ENCODE results near the gene BRIP1. TPM values are rescaled to one million over a fixed set of nuclear protein-coding genes. Genes with fewer than 3 reads are reported as not detected.

Gene BRIP1
- total and polyA plus RNA-seq, 8 donors: 3.4 to 18.1 (median 12.1) TPM

DNA sequence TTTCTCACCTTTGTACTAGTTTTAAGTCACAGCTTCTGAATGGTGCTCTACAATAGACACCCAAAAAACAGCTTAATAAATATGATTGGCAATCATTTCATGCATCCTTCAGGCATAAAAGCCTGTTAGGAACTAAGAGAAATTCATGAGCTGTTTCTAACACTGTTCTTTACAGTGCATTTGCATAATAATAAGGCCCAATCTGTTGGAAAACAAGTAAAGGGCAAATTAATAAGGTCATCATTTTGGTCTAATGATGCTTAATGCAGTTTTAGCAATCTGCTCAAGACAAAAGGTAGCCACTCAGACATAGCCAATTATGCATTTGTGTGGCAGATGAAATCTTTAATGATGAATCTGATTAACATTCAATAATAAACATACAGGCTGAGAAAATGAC, 216.8 kb downstream of the BRIP1 start:
- intact Hi-C loops (cut with DNase I): no loop called here
- Histone ChIP-seq H3K4me3 (no peak overlapping the region), H3K4me1 (no peaks in the 10 kb centered on the region), H3K9me3 (peaks cover 0 to 11% of the 10 kb centered on the region in 2 donors), H3K27me3 (no peaks in the 10 kb centered on the region), H3K36me3 (no peaks in the 10 kb centered on the region), H3K27ac (no peak overlapping the region)
- TF ChIP-seq, protein P1, sequence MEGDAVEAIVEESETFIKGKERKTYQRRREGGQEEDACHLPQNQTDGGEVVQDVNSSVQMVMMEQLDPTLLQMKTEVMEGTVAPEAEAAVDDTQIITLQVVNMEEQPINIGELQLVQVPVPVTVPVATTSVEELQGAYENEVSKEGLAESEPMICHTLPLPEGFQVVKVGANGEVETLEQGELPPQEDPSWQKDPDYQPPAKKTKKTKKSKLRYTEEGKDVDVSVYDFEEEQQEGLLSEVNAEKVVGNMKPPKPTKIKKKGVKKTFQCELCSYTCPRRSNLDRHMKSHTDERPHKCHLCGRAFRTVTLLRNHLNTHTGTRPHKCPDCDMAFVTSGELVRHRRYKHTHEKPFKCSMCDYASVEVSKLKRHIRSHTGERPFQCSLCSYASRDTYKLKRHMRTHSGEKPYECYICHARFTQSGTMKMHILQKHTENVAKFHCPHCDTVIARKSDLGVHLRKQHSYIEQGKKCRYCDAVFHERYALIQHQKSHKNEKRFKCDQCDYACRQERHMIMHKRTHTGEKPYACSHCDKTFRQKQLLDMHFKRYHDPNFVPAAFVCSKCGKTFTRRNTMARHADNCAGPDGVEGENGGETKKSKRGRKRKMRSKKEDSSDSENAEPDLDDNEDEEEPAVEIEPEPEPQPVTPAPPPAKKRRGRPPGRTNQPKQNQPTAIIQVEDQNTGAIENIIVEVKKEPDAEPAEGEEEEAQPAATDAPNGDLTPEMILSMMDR (IDR thresholded peaks at IDR 0.05): no peak
- DNase-seq (no peak), ATAC-seq (no peak)

DNA sequence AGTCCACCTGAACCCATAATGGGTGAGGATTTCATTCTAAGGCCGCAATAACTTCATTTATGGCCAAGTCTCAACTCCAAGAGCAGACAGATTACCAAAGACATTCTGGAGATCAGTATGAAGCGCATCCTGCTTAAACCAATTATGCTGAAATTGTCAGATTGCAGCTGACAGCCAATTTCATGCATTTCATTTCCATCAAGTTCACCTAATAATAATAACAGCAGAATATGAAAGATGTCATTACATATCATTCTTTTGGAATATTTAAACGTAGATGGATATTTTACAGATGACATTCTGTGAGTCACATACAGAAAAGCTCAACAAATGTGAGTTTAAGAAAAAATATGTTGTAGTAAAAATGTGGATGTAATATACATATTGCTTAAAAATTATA, 217.4 kb downstream of the BRIP1 start:
- ATAC-seq: no peak
- Histone ChIP-seq H3K4me1 (no peaks in the 10 kb centered on the region), H3K27ac (no peak overlapping the region), H3K9me3 (peaks cover 0 to 7% of the 10 kb centered on the region in 2 donors), H3K36me3 (no peaks in the 10 kb centered on the region), H3K27me3 (no peaks in the 10 kb centered on the region), H3K4me3 (no peak overlapping the region)
- DNase-seq: no peak
- TF ChIP-seq, protein P1 (IDR thresholded peaks at IDR 0.05): no peak
- intact Hi-C loops (cut with DNase I): no loop called here

DNA sequence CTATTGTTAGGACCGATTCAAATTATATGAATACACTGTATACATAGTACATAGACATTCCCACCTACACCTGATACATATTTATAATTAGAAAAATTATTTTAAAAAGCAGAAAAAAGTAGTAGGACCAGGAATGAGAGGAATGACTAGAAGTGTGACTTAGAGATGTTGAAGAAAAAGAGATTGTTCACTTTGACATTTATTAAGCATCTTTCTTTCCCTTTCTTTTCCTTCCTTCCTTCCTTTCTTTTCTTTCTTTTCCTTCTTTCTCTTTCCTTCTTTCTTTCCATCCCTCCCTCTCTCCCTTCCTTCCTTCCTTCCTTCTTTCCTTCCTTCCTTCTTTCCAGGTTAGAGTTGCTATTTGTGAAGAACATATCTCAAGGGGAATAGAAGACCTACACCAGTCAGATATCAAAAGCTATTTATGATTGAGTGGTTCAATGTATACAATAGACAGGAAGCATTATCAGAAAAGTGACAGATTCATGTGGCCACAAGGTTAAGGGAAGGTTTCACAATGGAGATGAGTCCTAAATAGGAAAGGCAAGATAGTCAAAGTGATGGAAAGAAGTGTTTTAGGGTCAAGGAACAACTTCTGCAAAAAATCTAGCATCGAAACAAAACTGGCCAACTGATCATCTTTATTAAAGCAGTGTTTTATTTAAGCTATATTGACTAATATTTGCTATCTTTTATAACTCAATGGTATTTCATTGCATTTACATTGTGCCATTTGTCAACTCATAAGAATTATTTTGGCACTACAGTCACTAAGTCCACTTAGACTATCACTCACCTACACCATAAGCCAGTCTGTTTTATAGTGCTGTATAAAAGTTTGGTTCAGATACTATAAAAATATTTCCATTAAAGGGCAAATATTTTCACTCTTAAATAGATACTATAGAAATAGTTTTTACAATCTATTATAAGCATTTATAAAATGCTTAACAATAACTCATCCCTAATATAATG, 218.2 kb downstream of the BRIP1 start:
- intact Hi-C loops (cut with DNase I): no loop called here
- DNase-seq: no peak
- TF ChIP-seq, protein P1 (IDR thresholded peaks at IDR 0.05): no peak

DNA sequence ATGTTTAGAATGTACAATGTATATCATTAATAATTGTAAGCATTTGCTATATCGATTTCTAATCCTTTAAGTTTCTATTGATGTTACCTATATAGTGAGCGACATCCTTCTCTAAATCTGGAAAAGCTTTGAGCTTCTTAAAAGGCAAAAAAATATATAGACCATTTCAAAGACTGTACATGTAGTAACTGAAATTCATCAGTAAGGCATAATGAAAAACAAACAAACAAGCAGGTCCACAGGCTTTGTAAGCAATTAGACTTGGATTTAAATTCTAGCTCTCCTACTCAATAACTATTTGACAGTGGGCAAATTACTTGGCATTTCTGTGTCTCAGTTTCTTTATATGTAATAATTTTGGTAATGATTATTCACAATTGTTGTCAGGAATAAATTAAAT, 220.6 kb downstream of the BRIP1 start:
- ATAC-seq: no peak
- H3K4me3 ChIP-seq: no peak overlapping the region
- H3K9me3 ChIP-seq: no peaks in the 10 kb centered on the region
- intact Hi-C loops (cut with DNase I): no loop called here
- H3K36me3 ChIP-seq: no peaks in the 10 kb centered on the region
- no peak for DNase-seq
- TF ChIP-seq, protein P1 (IDR thresholded peaks at IDR 0.05): no peak
- H3K27me3 ChIP-seq: no peaks in the 10 kb centered on the region
- no peak overlapping the region for H3K27ac ChIP-seq
- no peaks in the 10 kb centered on the region for H3K4me1 ChIP-seq

More for the DNA sequence above, 218.2 kb downstream of the BRIP1 start:
- Histone ChIP-seq H3K27me3 (no peaks in the 10 kb centered on the region), H3K4me3 (no peak overlapping the region), H3K4me1 (no peaks in the 10 kb centered on the region), H3K36me3 (no peaks in the 10 kb centered on the region), H3K27ac (no peak overlapping the region), H3K9me3 (no peaks in the 10 kb centered on the region)
- ATAC-seq: no peak

DNA sequence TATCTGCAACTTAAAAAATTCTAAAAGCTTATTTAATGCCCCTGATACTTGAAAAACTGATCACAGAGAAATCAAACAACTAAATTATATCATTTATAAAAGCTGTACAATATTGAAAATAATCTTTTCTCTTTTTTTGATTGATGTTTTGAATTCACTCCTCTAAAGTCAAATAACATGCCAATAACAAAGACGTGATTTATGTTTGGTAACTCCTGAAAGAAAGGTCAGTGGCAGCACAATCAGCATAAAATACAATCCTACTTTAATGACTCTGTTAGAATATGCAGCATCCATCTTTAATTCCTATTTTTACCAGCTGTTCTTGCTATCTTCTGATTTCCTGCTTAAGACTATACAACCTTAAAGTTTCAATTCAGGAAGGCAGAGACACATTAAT, 221.6 kb downstream of the BRIP1 start:
- no peaks in the 10 kb centered on the region for H3K9me3 ChIP-seq
- no peak overlapping the region for H3K4me3 ChIP-seq
- H3K4me1 ChIP-seq: no peaks in the 10 kb centered on the region
- no peak overlapping the region for H3K27ac ChIP-seq
- no peak for ATAC-seq
- no peak for DNase-seq
- TF ChIP-seq, protein P1 (IDR thresholded peaks at IDR 0.05): no peak
- H3K36me3 ChIP-seq: no peaks in the 10 kb centered on the region
- H3K27me3 ChIP-seq: no peaks in the 10 kb centered on the region
- intact Hi-C loops (cut with DNase I): no loop called here

All from left lung (tissue), 10 donors.